22Rv1 (cell line): ENCODE results near the gene MAST4.

ENCODE experiments used
- ZFX ChIP-seq: fragments of 450-650 bp; IDR thresholded peaks from 2 replicates; pipeline ENCODE4 v1.6.1; 2017; ENCODE audit warnings: antibody characterized with exemption, borderline replicate concordance
- TF ChIP-seq, protein P1 (sequence below): fragments of 450-650 bp; IDR thresholded peaks from 2 replicates; pipeline ENCODE4 v1.5.1; 2017; ENCODE audit warnings: mild to moderate bottlenecking

DNA sequence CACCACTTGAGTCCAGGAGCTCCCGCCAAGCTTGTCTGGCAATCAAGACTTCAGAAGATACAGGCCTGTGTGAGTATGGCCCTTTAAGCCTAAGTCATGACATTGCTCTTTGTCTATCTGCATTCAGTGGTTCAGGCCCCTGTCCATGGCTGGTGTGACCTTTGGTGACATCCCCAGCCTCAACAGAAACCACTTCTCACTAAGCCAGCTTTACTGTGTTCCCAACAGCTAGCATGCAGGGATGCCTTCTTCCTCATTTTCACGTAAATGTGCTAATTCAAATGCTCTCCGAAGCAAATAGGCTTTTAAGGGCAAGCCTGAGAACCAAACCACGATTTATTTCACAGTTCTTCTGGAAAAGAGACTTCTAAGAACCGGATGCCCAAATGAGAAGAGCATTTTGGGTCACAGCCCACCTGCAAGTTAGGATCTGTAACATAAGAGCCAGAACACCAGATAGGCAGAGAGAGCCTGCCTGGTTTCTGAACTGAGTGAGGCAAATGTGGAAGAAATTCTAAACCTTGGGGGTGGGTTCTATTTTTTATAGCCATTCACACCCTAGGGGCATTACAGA is 585.5 kb downstream of the MAST4 start:
- TF ChIP-seq, protein P1, sequence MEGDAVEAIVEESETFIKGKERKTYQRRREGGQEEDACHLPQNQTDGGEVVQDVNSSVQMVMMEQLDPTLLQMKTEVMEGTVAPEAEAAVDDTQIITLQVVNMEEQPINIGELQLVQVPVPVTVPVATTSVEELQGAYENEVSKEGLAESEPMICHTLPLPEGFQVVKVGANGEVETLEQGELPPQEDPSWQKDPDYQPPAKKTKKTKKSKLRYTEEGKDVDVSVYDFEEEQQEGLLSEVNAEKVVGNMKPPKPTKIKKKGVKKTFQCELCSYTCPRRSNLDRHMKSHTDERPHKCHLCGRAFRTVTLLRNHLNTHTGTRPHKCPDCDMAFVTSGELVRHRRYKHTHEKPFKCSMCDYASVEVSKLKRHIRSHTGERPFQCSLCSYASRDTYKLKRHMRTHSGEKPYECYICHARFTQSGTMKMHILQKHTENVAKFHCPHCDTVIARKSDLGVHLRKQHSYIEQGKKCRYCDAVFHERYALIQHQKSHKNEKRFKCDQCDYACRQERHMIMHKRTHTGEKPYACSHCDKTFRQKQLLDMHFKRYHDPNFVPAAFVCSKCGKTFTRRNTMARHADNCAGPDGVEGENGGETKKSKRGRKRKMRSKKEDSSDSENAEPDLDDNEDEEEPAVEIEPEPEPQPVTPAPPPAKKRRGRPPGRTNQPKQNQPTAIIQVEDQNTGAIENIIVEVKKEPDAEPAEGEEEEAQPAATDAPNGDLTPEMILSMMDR: no peak
- TF ChIP-seq ZFX: no peak
